PC-9 (cell line): ENCODE measurements around the gene KLHL42. TPM values are rescaled to one million over a fixed set of nuclear protein-coding genes. Genes with fewer than 3 reads are reported as not detected.

Source experiments
- BruUV-seq: library from RNA; stranded (reverse); fragments of 400-500 nt; replicated peaks from 2 replicates; lab custom pipeline; 2021; lab: Mats Ljungman, UMichigan
- CTCF ChIA-PET: fragments of 300-600 bp; sonication (Branson Sonifier 250); formaldehyde crosslinking; loops from one replicate; lab custom pipeline; 2022; ENCODE audit warnings: antibody characterized with exemption; lab: Charles Lee
- POLR2A ChIA-PET: fragments of 300-600 bp; sonication (Branson Sonifier 250); formaldehyde crosslinking; loops from one replicate; lab custom pipeline; 2022; ENCODE audit warnings: antibody characterized with exemption; ENCODE audit not compliant: unreplicated experiment; lab: Charles Lee
- DNase-seq, 2 experiments: peaks; one replicate each; pipeline versions ENCODE4 v3.0.0 to v3.0.0-alpha.2; 2015 to 2022; ENCODE audit warnings: mixed read lengths in 1 of 2
- H2AFZ ChIP-seq: fragments of 200-600 bp; sonication (generic); 2 replicates; pipeline ENCODE4 v1.8.1; 2017; ENCODE audit warnings: antibody characterized with exemption
- H3F3A ChIP-seq: fragments of 200-600 bp; sonication (generic); 2 replicates; pipeline ENCODE4 v1.8.1; 2017; ENCODE audit warnings: antibody characterized with exemption, mild to moderate bottlenecking, low read depth; ENCODE audit not compliant: insufficient read depth
- H3K27ac ChIP-seq: fragments of 200-600 bp; sonication (generic); 2 replicates; pipeline ENCODE4 v1.6.1; 2016; ENCODE audit warnings: mixed run types
- H3K27me3 ChIP-seq: fragments of 200-600 bp; sonication (generic); 2 replicates; pipeline ENCODE4 v1.6.1; 2016; ENCODE audit warnings: low read depth, mixed run types; ENCODE audit not compliant: insufficient read depth
- H3K36me3 ChIP-seq: fragments of 200-600 bp; sonication (generic); 2 replicates; pipeline ENCODE4 v1.6.1; 2016; ENCODE audit warnings: low read depth, mixed run types
- H3K4me1 ChIP-seq: fragments of 200-600 bp; sonication (generic); replicated peaks from 2 replicates; pipeline ENCODE4 v1.6.1; 2016; ENCODE audit warnings: mixed run types; ENCODE audit not compliant: insufficient read depth
- H3K4me2 ChIP-seq: fragments of 200-600 bp; sonication (generic); 2 replicates; pipeline ENCODE4 v1.6.1; 2017; ENCODE audit warnings: mixed run types
- H3K4me3 ChIP-seq: fragments of 200-600 bp; sonication (generic); 2 replicates; pipeline ENCODE4 v1.6.1; 2016; ENCODE audit warnings: mixed run types
- H3K79me2 ChIP-seq: fragments of 200-600 bp; sonication (generic); 2 replicates; pipeline ENCODE4 v1.6.1; 2017; ENCODE audit warnings: low read depth, mixed run types
- H3K9me2 ChIP-seq: fragments of 200-600 bp; sonication (generic); 2 replicates; pipeline ENCODE4 v1.8.1; 2017; ENCODE audit warnings: mild to moderate bottlenecking; ENCODE audit not compliant: insufficient read depth
- H3K9me3 ChIP-seq: fragments of 200-600 bp; sonication (generic); 2 replicates; pipeline ENCODE4 v1.8.1; 2016; ENCODE audit warnings: low read depth; ENCODE audit not compliant: insufficient read depth
- H4K20me1 ChIP-seq: fragments of 200-600 bp; sonication (generic); 2 replicates; pipeline ENCODE4 v1.8.1; 2017; ENCODE audit not compliant: insufficient read depth
- EZH2 ChIP-seq: fragments of 200-600 bp; sonication (generic); IDR thresholded peaks from 2 replicates; pipeline ENCODE4 v1.8.0; 2017; ENCODE audit warnings: antibody characterized with exemption, low read depth
- intact Hi-C: fragments of 100-400 bp; cut with micrococcal nuclease; formaldehyde crosslinking; loops from one replicate; pipeline ENCODE4 v1.10.0; 2022; ENCODE audit not compliant: unreplicated experiment
- total RNA-seq: library from RNA; stranded (reverse); gene quantifications from 2 replicates; pipeline ENCODE4 v1.2.3, GENCODE V29; 2021
- TF ChIP-seq, protein P1 (sequence below): fragments of 200-600 bp; sonication (generic); conservative IDR thresholded peaks from 2 replicates; pipeline ENCODE4 v1.6.1; 2017; ENCODE audit warnings: mixed run types, antibody characterized with exemption, mild to moderate bottlenecking, moderate library complexity

The KLHL42 gene
- total RNA-seq, 1 experiment from 2014 or later = 33.6 TPM

GRCh38 chr12:27778206-27778605, 1.8 kb upstream of the KLHL42 start:
- no peak overlapping the region for H2AFZ ChIP-seq

DNA sequence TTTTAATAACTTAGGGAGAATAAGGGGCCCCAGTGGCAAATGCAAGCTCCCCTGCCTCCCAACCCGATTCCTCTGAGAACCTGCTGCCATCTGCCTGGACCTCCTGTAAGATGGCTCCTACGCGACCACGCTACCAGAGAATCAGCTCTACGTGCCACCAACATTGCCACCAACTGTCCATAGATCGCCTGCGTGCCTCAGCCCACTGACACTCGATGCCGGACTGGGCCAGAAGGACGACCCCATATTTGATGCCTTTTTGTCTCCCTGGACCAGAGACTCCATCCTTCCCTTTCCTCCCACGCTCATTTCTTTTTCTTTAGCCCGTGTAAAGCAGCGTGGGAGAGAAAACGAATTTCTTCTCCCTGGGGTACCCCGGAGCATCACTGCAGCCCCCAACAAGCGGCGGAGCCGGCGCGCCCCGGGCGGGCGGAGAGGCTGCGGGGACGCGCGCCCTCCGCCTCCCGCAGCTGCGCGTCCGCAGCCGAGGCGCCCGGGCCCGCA, 565 bp upstream of the KLHL42 start:
- Histone ChIP-seq H3K9me3 (no peaks in the 10 kb centered on the region), H3K27me3 (no peaks in the 10 kb centered on the region), H3K4me1 (peaks cover 39% of the 10 kb centered on the region), H2AFZ (peak overlapping the region; percentile 81), H3K9me2 (no peaks in the 10 kb centered on the region), H3K4me2 (peak overlapping the region; percentile 76), H4K20me1 (no peaks in the 10 kb centered on the region), H3K27ac (peak overlapping the region; percentile 64; the same call in 1 of the 2 replicates), H3K79me2 (peaks cover 42% of the 10 kb centered on the region), H3F3A (peaks cover 19% of the 10 kb centered on the region; the same call in 1 of the 2 replicates), H3K36me3 (0 out of 2 replicates have a peak, but pooled peaks cover 6% of the 10 kb centered on the region), H3K4me3 (peak overlapping the region; percentile 74; the same call in 1 of the 2 replicates)
- no peak for TF ChIP-seq EZH2
- TF ChIP-seq, protein P1, sequence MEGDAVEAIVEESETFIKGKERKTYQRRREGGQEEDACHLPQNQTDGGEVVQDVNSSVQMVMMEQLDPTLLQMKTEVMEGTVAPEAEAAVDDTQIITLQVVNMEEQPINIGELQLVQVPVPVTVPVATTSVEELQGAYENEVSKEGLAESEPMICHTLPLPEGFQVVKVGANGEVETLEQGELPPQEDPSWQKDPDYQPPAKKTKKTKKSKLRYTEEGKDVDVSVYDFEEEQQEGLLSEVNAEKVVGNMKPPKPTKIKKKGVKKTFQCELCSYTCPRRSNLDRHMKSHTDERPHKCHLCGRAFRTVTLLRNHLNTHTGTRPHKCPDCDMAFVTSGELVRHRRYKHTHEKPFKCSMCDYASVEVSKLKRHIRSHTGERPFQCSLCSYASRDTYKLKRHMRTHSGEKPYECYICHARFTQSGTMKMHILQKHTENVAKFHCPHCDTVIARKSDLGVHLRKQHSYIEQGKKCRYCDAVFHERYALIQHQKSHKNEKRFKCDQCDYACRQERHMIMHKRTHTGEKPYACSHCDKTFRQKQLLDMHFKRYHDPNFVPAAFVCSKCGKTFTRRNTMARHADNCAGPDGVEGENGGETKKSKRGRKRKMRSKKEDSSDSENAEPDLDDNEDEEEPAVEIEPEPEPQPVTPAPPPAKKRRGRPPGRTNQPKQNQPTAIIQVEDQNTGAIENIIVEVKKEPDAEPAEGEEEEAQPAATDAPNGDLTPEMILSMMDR = no peak
- intact Hi-C loops = no loop called here
- ChIA-PET CTCF (interaction anchor here (1.0 kb wide), 1 partner anchor 42 kb away, joined by 5 read pairs; no protein-coding TSS in a partner anchor), POLR2A (interaction anchor here (0.6 to 0.7 kb wide), 2 partner anchors 9 to 1942 kb away, joined by 3 to 5 read pairs; no protein-coding TSS in a partner anchor)
- peak in 1 of 2 experiments; percentile 15 for DNase-seq
- BruUV-seq = TSS peak; percentile 77

More at GRCh38 chr12:27778206-27778605, 1.8 kb upstream of the KLHL42 start:
- Histone ChIP-seq H3K27me3 (no peaks in the 10 kb centered on the region), H3K9me3 (no peaks in the 10 kb centered on the region), H3F3A (peaks cover 24% of the 10 kb centered on the region), H3K36me3 (0 out of 2 replicates have a peak, but pooled peaks cover 6% of the 10 kb centered on the region), H4K20me1 (no peaks in the 10 kb centered on the region), H3K9me2 (no peaks in the 10 kb centered on the region), H3K4me3 (no peak overlapping the region), H3K4me2 (peak overlapping the region; percentile 4; the same call in 1 of the 2 replicates), H3K79me2 (peaks cover 29% of the 10 kb centered on the region), H3K4me1 (peaks cover 49% of the 10 kb centered on the region), H3K27ac (no peak overlapping the region)
- TF ChIP-seq EZH2 = no peak
- TF ChIP-seq, protein P1 = no peak
- POLR2A ChIA-PET = no interaction called here
- no peak for DNase-seq
- no TSS peak for BruUV-seq
- intact Hi-C loops = no loop called here
- CTCF ChIA-PET = no interaction called here

GRCh38 chr12:27780612-27781408, 777 bp downstream of the KLHL42 start:
- Histone ChIP-seq H3K9me3 (no peaks in the 10 kb centered on the region), H3K4me1 (peaks cover 53% of the 10 kb centered on the region), H3K27ac (peak overlapping the region; percentile 64), H3K4me3 (peak overlapping the region; percentile 74), H3K27me3 (no peaks in the 10 kb centered on the region), H3K4me2 (peak overlapping the region; percentile 87), H3K36me3 (peaks cover 11% of the 10 kb centered on the region), H3K79me2 (peaks cover 53% of the 10 kb centered on the region), H3F3A (peaks cover 33% of the 10 kb centered on the region), H2AFZ (peak overlapping the region; percentile 75), H4K20me1 (no peaks in the 10 kb centered on the region), H3K9me2 (no peaks in the 10 kb centered on the region)
- DNase-seq = peak; percentile 65 to 88
- TF ChIP-seq, protein P1 = no peak
- CTCF ChIA-PET = interaction anchor here (1.0 kb wide), 1 partner anchor 41 kb away, joined by 5 read pairs; no protein-coding TSS in a partner anchor
- TSS peak; percentile 33 for BruUV-seq
- POLR2A ChIA-PET = interaction anchor here (0.5 kb wide), 1 partner anchor 669 kb away, joined by 4 read pairs; no protein-coding TSS in a partner anchor
- intact Hi-C loops = loop anchor here (2.0 to 5.0 kb wide), 3 partner anchors 41 to 188 kb away; no protein-coding TSS in a partner anchor
